Vagina (tissue), 2 donors: ENCODE results near the gene CTNND2. TPM values are rescaled to one million over a fixed set of nuclear protein-coding genes. Genes with fewer than 3 reads are reported as not detected.

ENCODE experiments used
- DNase-seq, 2 donors: peaks; one replicate each; pipeline ENCODE4 v3.0.0-alpha.2; 2017; ENCODE audit errors: extremely low spot score in 2 of 2
- H3K27ac ChIP-seq: fragments of 200-600 bp; sonication (generic); one replicate; pipeline ENCODE4 v1.5.1; 2019
- H3K27me3 ChIP-seq: fragments of 200-600 bp; sonication (generic); one replicate; pipeline ENCODE4 v1.5.1; 2019
- H3K36me3 ChIP-seq, 2 donors: fragments of 200-600 bp; sonication (generic); one replicate each; pipeline ENCODE4 v1.5.1; 2017 to 2019
- H3K4me1 ChIP-seq: fragments of 200-600 bp; sonication (generic); one replicate; pipeline ENCODE4 v1.5.1; 2019
- H3K4me3 ChIP-seq, 2 donors: fragments of 200-600 bp; sonication (generic); 1 replicate in 1 of 2; 2 replicates in 1 of 2; pipeline ENCODE4 v1.5.1; 2016 to 2019
- H3K9me3 ChIP-seq: fragments of 200-600 bp; sonication (generic); one replicate; pipeline ENCODE4 v1.5.1; 2019
- CTCF ChIP-seq, 3 experiments: fragments of 450-650 bp in 2 of 3; fragments of 200-600 bp in 1 of 3; sonication (generic) in 1 of 3; IDR thresholded peaks; one replicate each; pipeline ENCODE4 v1.5.1; 2017 to 2019; ENCODE audit warnings: antibody characterized with exemption in 3 of 3, mild to moderate bottlenecking in 2 of 3, moderate library complexity in 2 of 3
- POLR2A ChIP-seq, 2 donors: fragments of 450-650 bp; IDR thresholded peaks; one replicate each; pipeline ENCODE4 v1.6.1; 2017; ENCODE audit warnings: antibody characterized with exemption in 2 of 2, mild to moderate bottlenecking in 2 of 2, moderate library complexity in 2 of 2
- POLR2AphosphoS5 ChIP-seq, 2 donors: sonication (generic); formaldehyde crosslinking; IDR thresholded peaks; one replicate each; pipeline ENCODE4 v1.9.0; 2017; ENCODE audit warnings: antibody characterized with exemption in 2 of 2, mild to moderate bottlenecking in 2 of 2, low read depth in 1 of 2; ENCODE audit not compliant: insufficient read depth in 1 of 2
- intact Hi-C: fragments of 100-400 bp; cut with DNase I; formaldehyde crosslinking; loops from one replicate; pipeline ENCODE4 v1.15.1; 2023
- total RNA-seq: library from RNA; depleted of rRNA; stranded (reverse); fragments of >200 nt; gene quantifications from one replicate; pipeline ENCODE4 v1.2.3, GENCODE V29; 2016

Gene CTNND2
- total RNA-seq, 1 donor from 2014 or later = 1.7 TPM

DNA sequence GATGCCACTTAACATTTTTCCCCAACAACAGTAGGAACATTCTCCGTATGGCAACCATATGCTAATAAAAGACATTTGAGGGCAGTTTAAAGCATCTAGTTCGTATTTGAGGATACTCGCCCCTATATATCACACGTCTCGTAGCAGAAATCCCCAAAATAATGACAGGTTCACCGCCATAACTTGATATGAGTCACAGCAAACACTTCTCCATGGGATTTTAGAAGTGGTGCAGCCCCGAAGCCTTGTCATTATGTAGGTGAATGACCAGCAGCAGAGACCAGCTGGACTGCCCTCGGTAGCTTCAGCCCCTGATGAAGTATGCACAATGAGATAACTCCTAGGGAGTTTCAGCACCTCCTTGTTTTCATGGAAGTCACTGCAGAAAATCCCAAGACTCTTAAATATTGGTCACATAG is 2.0 kb downstream of the CTNND2 start:
- intact Hi-C loops = no loop called here
- TF ChIP-seq CTCF (IDR thresholded peaks at IDR 0.05) (no peak), POLR2AphosphoS5 (IDR thresholded peaks at IDR 0.05; ENCODE audit: insufficient read depth in 1 of 2, low read depth in 1 of 2) (no peak), POLR2A (IDR thresholded peaks at IDR 0.05) (no peak)
- no peaks in the 10 kb centered on the region for H3K9me3 ChIP-seq
- DNase-seq = no peak
- no peak overlapping the region for H3K27ac ChIP-seq
- no peak overlapping the region for H3K4me3 ChIP-seq
- no peaks in the 10 kb centered on the region for H3K27me3 ChIP-seq
- no peaks in the 10 kb centered on the region for H3K4me1 ChIP-seq
- no peaks in the 10 kb centered on the region for H3K36me3 ChIP-seq

DNA sequence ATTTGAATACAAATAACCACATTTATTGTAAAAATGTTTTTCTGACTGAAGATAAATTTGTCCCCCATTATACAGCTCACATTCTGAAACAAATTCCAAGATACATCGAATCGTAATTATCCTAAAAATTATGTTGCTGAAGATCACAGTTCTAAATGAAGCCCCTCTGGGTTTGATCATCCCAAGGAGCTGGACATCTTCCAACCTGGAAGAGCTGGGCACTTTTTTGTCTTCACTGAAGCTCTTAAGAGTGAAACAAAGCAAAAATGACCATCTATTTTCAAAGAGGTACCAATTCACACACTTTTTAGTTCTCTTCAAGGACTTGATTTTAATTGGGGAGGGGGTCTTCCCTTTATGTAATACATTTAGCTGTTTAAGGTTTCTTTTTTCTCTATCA is 5.5 kb downstream of the CTNND2 start:
- TF ChIP-seq POLR2AphosphoS5 (IDR thresholded peaks at IDR 0.05; ENCODE audit: insufficient read depth in 1 of 2, low read depth in 1 of 2) (no peak), CTCF (IDR thresholded peaks at IDR 0.05) (no peak), POLR2A (IDR thresholded peaks at IDR 0.05) (no peak)
- Histone ChIP-seq H3K27ac (no peak overlapping the region), H3K4me1 (no peaks in the 10 kb centered on the region), H3K27me3 (no peaks in the 10 kb centered on the region), H3K36me3 (no peaks in the 10 kb centered on the region), H3K9me3 (no peaks in the 10 kb centered on the region), H3K4me3 (no peak overlapping the region)
- no peak for DNase-seq
- intact Hi-C loops = no loop called here

GRCh38 chr5:11897781-11898180 is 6.5 kb downstream of the CTNND2 start:
- no peak overlapping the region for H3K4me3 ChIP-seq
- H3K36me3 ChIP-seq = no peaks in the 10 kb centered on the region
- H3K27me3 ChIP-seq = no peaks in the 10 kb centered on the region
- no peak for DNase-seq
- intact Hi-C loops = no loop called here
- H3K9me3 ChIP-seq = no peaks in the 10 kb centered on the region
- no peak overlapping the region for H3K27ac ChIP-seq
- H3K4me1 ChIP-seq = no peaks in the 10 kb centered on the region
- TF ChIP-seq POLR2AphosphoS5 (IDR thresholded peaks at IDR 0.05; ENCODE audit: insufficient read depth in 1 of 2, low read depth in 1 of 2) (no peak), POLR2A (IDR thresholded peaks at IDR 0.05) (no peak), CTCF (IDR thresholded peaks at IDR 0.05) (no peak)

DNA sequence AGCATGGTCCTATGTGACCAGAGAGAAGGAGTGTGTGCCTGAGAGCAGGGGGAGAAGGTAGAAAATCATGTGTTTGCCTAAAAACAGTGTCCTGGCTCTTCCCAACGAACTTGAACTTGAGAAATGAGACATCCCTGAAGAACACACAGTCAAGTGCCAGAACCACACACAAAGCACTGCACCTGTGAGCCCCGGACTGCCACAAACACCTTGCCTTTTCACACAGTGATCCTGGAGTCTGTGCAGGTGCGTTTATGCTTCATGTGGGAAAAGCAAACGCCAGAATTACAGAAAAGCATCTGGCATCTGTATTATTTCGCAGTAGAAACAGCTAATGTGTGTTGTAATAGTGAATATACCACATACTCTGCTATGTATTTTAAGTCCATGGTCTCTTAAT is 9.3 kb downstream of the CTNND2 start:
- no peaks in the 10 kb centered on the region for H3K4me1 ChIP-seq
- DNase-seq = no peak
- TF ChIP-seq POLR2A (IDR thresholded peaks at IDR 0.05) (no peak), CTCF (IDR thresholded peaks at IDR 0.05) (no peak), POLR2AphosphoS5 (IDR thresholded peaks at IDR 0.05; ENCODE audit: insufficient read depth in 1 of 2, low read depth in 1 of 2) (no peak)
- intact Hi-C loops = no loop called here
- H3K4me3 ChIP-seq = no peak overlapping the region
- no peaks in the 10 kb centered on the region for H3K9me3 ChIP-seq
- no peaks in the 10 kb centered on the region for H3K27me3 ChIP-seq
- H3K27ac ChIP-seq = no peak overlapping the region
- no peaks in the 10 kb centered on the region for H3K36me3 ChIP-seq

DNA sequence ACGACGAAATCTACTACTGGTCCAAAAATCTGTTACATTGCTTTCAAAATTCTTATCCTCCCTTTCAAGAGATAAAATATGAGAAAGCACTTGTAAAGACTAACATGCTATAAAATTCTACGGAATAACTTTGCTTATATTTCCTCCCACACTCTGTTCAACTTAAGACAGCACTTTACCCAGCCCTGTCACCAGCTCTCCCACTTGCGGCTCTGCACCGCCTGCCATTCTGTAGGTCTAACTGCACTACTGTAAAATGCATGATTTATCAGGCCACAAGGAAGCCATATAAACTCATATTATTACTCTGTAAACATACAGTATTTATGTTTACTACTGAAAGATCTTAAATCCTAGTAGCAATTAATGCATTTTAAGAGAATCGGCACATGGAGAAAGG is 11.4 kb downstream of the CTNND2 start:
- TF ChIP-seq POLR2A (IDR thresholded peaks at IDR 0.05) (no peak), POLR2AphosphoS5 (IDR thresholded peaks at IDR 0.05; ENCODE audit: insufficient read depth in 1 of 2, low read depth in 1 of 2) (no peak), CTCF (IDR thresholded peaks at IDR 0.05) (no peak)
- H3K36me3 ChIP-seq = no peaks in the 10 kb centered on the region
- DNase-seq = no peak
- no peaks in the 10 kb centered on the region for H3K27me3 ChIP-seq
- H3K27ac ChIP-seq = no peak overlapping the region
- no peaks in the 10 kb centered on the region for H3K4me1 ChIP-seq
- H3K9me3 ChIP-seq = no peaks in the 10 kb centered on the region
- intact Hi-C loops = no loop called here
- no peak overlapping the region for H3K4me3 ChIP-seq
